Endothelial cell of umbilical vein (primary cell): ENCODE data around the gene GJB2. TPM values are rescaled to one million over a fixed set of nuclear protein-coding genes. Genes with fewer than 3 reads are reported as not detected.

Experiments
- BruUV-seq: library from RNA; stranded (reverse); fragments of 400-500 nt; replicated peaks from 2 replicates; lab custom pipeline; 2021; lab: Mats Ljungman, UMichigan
- CTCF ChIA-PET: fragments of 300-600, 350-600 bp; sonication (Branson Sonifier 250); formaldehyde crosslinking; loops from one replicate; lab custom pipeline; 2021; ENCODE audit warnings: antibody characterized with exemption, inconsistent platforms; lab: Charles Lee
- POLR2A ChIA-PET: fragments of 300-600, 350-600 bp; sonication (Branson Sonifier 250); formaldehyde crosslinking; loops from one replicate; lab custom pipeline; 2021; ENCODE audit warnings: antibody characterized with exemption, inconsistent platforms; lab: Charles Lee
- DNase-seq: peaks from one replicate; pipeline ENCODE4 v3.0.0-alpha.2; 2011; ENCODE audit warnings: low read depth, low spot score
- FAIRE-seq: peaks from 2 replicates; lab custom pipeline; 2011; peaks lifted over from hg19 to GRCh38; lab: Jason Lieb, UNC
- H2AFZ ChIP-seq: 2 replicates; pipeline ENCODE4 v1.6.0; 2012; ENCODE audit warnings: low read depth, low read length, control low read depth, inconsistent platforms
- H3K27ac ChIP-seq: 2 replicates; pipeline ENCODE4 v1.5.1; 2011; ENCODE audit warnings: low read depth, mild to moderate bottlenecking, control low read depth, low read length, moderate library complexity; ENCODE audit not compliant: insufficient read depth
- H3K27me3 ChIP-seq, 2 experiments: 2 replicates each; pipeline versions ENCODE4 v1.6.0 to v1.6.1; 2011; ENCODE audit warnings: low read length in 2 of 2, mixed read lengths in 1 of 2; ENCODE audit not compliant: control insufficient read depth in 2 of 2, insufficient read depth in 2 of 2
- H3K36me3 ChIP-seq, 2 experiments: 2 replicates in 1 of 2; 3 replicates in 1 of 2; pipeline ENCODE4 v1.5.1; 2011; ENCODE audit warnings: low read length in 2 of 2, mild to moderate bottlenecking in 1 of 2, moderate library complexity in 1 of 2; ENCODE audit not compliant: control insufficient read depth in 2 of 2, insufficient read depth in 2 of 2; ENCODE audit errors: extremely low read depth in 1 of 2
- H3K4me1 ChIP-seq: 3 replicates; pipeline ENCODE4 v1.5.1; 2011; ENCODE audit warnings: mild to moderate bottlenecking, low read length; ENCODE audit not compliant: control insufficient read depth, insufficient read depth; ENCODE audit errors: extremely low read depth
- H3K4me2 ChIP-seq: 2 replicates; pipeline ENCODE4 v1.6.1; 2011; ENCODE audit warnings: low read length, control low read depth, mixed read lengths; ENCODE audit not compliant: insufficient read depth
- H3K4me3 ChIP-seq, 3 experiments: fragments of 200-600 bp in 1 of 3; sonication (generic), shearing (Covaris generic) in 1 of 3; replicated peaks in 1 of 3; 2 replicates each; pipeline ENCODE4 v1.5.1; 2011 to 2016; ENCODE audit warnings: control low read depth in 3 of 3, low read length in 3 of 3, mild to moderate bottlenecking in 2 of 3, inconsistent platforms in 1 of 3, low read depth in 1 of 3, moderate library complexity in 1 of 3; ENCODE audit not compliant: insufficient read depth in 1 of 3
- H3K79me2 ChIP-seq: 2 replicates; pipeline ENCODE4 v1.6.0; 2012; ENCODE audit warnings: low read length, inconsistent platforms; ENCODE audit not compliant: control insufficient read depth, insufficient read depth
- H3K9ac ChIP-seq: replicated peaks from 2 replicates; pipeline ENCODE3; 2011; ENCODE audit warnings: low read length, control low read depth; ENCODE audit not compliant: insufficient read depth; ENCODE audit errors: extremely low read depth
- H3K9me1 ChIP-seq: replicated peaks from 3 replicates; pipeline ENCODE4 v1.6.0; 2011; ENCODE audit warnings: mild to moderate bottlenecking, low read length; ENCODE audit not compliant: control insufficient read depth, insufficient read depth; ENCODE audit errors: extremely low read depth
- H3K9me3 ChIP-seq: replicated peaks from 2 replicates; pipeline ENCODE4 v1.5.1; 2012; ENCODE audit warnings: low read length, inconsistent platforms; ENCODE audit not compliant: control insufficient read depth, insufficient read depth
- H4K20me1 ChIP-seq: replicated peaks from 2 replicates; pipeline ENCODE3; 2011; ENCODE audit warnings: mild to moderate bottlenecking, low read length; ENCODE audit not compliant: control insufficient read depth, insufficient read depth; ENCODE audit errors: extremely low read depth
- CTCF ChIP-seq, 2 donors: IDR thresholded peaks; 1 replicate in 1 of 2; 2 replicates in 1 of 2; pipeline ENCODE4 v1.5.1; 2011; ENCODE audit warnings: low read length in 2 of 2, mild to moderate bottlenecking in 2 of 2, moderate library complexity in 2 of 2, control low read depth in 1 of 2, inconsistent platforms in 1 of 2, low read depth in 1 of 2; ENCODE audit not compliant: insufficient read depth in 1 of 2; ENCODE audit errors: extremely low read depth in 1 of 2
- EZH2 ChIP-seq: IDR thresholded peaks from 2 replicates; pipeline ENCODE4 v1.6.1; 2012; ENCODE audit warnings: borderline replicate concordance, low read depth, mild to moderate bottlenecking, moderate library complexity, low read length, inconsistent platforms; ENCODE audit not compliant: severe bottlenecking
- FOS ChIP-seq: IDR thresholded peaks from 2 replicates; pipeline ENCODE4 v1.6.1; 2011; ENCODE audit warnings: mild to moderate bottlenecking, low read length, moderate library complexity, borderline replicate concordance; ENCODE audit not compliant: insufficient read depth
- GATA2 ChIP-seq: IDR thresholded peaks from 2 replicates; pipeline ENCODE4 v1.7.0; 2011; ENCODE audit warnings: low read depth, mild to moderate bottlenecking, moderate library complexity, mixed read lengths, low read length; ENCODE audit not compliant: insufficient read length, insufficient read depth
- JUN ChIP-seq: IDR thresholded peaks from 2 replicates; pipeline ENCODE4 v1.6.1; 2011; ENCODE audit warnings: borderline replicate concordance, low read depth; ENCODE audit not compliant: insufficient read length, insufficient read depth
- MYC ChIP-seq: IDR thresholded peaks from one replicate; pipeline ENCODE4 v1.6.1; 2011; ENCODE audit warnings: mild to moderate bottlenecking, low read depth, low read length
- POLR2A ChIP-seq: IDR thresholded peaks from 2 replicates; pipeline ENCODE4 v1.6.1; 2012; ENCODE audit warnings: low read depth, mild to moderate bottlenecking, control low read depth, low read length
- POLR2AphosphoS5 ChIP-seq: IDR thresholded peaks from 2 replicates; pipeline ENCODE4 v1.6.1; 2012; ENCODE audit warnings: low read depth, mild to moderate bottlenecking, control low read depth, low read length, moderate library complexity; ENCODE audit not compliant: insufficient read depth
- dilution Hi-C: fragments of 300-500 bp; cut with MboI; formaldehyde crosslinking; loops from one replicate; pipeline ENCODE4 v1.15.0; 2019; ENCODE audit warnings: low sequenced_read_pairs; ENCODE audit not compliant: extremely low pct_ligation_motif_present
- intact Hi-C: fragments of 100-400 bp; cut with micrococcal nuclease; formaldehyde crosslinking; loops from one replicate; pipeline ENCODE4 v1.10.0; 2022
- polyA plus RNA-seq, 4 experiments: library from polyadenylated mRNA; depleted of rRNA in 3 of 4; stranded (reverse) in 3 of 4; unstranded in 1 of 4; fragments of >200 nt; gene quantifications; 2 replicates each; pipeline versions ENCODE4 v1.2.1 to v1.2.3, GENCODE V29; 2011 to 2012; ENCODE audit warnings: missing spikeins in 1 of 4
- total RNA-seq: library from RNA; stranded (reverse); gene quantifications from 2 replicates; pipeline ENCODE4 v1.2.3, GENCODE V29; 2021
- TF ChIP-seq, protein P1 (sequence below): IDR thresholded peaks from 2 replicates; pipeline ENCODE4 v1.6.1; 2011; ENCODE audit not compliant: insufficient read depth, insufficient read length

Gene GJB2
- total and polyA plus RNA-seq, 2 donors (not counting 3 experiments of a cell fraction or from before 2014, with no cell fraction given): not detected

DNA sequence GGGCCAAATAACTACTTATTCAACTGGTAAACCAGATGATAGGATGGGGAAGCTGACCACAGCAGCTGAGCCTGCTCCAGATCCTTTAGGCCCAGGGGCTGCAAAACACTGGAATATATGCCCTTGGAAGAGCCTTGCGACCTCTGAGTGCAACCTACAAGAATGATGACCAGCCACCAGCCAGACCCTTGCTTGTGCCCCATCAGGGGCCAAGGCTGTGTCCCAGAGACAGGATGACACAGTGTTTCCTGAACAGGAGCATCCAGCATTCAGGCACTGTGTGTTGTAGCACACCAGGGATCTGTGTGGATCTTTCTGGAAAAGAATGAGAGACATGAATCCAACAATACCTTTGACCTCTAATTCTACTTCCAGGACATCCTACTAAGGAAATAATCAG, 46.4 kb downstream of the GJB2 start:
- POLR2A ChIA-PET: no interaction called here
- no peak overlapping the region for H3K4me2 ChIP-seq
- H4K20me1 ChIP-seq: no peaks in the 10 kb centered on the region
- intact Hi-C loops: no loop called here
- dilution Hi-C loops: no loop called here
- H3K9ac ChIP-seq: no peak overlapping the region
- no peak overlapping the region for H3K27ac ChIP-seq
- CTCF ChIA-PET: interaction anchor here (1.1 kb wide), 1 partner anchor 9 kb away, joined by 3 read pairs; no protein-coding TSS in a partner anchor
- no peaks in the 10 kb centered on the region for H3K9me3 ChIP-seq
- no peaks in the 10 kb centered on the region for H3K4me1 ChIP-seq
- no peak overlapping the region for H2AFZ ChIP-seq
- no peak for DNase-seq
- TF ChIP-seq, protein P1, sequence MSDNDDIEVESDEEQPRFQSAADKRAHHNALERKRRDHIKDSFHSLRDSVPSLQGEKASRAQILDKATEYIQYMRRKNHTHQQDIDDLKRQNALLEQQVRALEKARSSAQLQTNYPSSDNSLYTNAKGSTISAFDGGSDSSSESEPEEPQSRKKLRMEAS: no peak
- TF ChIP-seq CTCF (IDR thresholded peaks at IDR 0.05; ENCODE audit: extremely low read depth in 1 of 2, insufficient read depth in 1 of 2, low read depth in 1 of 2, low read length in 2 of 2) (no peak), EZH2 (no peak), MYC (no peak), FOS (no peak), GATA2 (no peak), POLR2A (no peak), JUN (no peak), POLR2AphosphoS5 (no peak)
- no peak for FAIRE-seq
- BruUV-seq: no TSS peak
- no peaks in the 10 kb centered on the region for H3K36me3 ChIP-seq
- peaks cover 34 to 44% of the 10 kb centered on the region in 2 experiments for H3K27me3 ChIP-seq
- H3K79me2 ChIP-seq: no peaks in the 10 kb centered on the region
- H3K4me3 ChIP-seq: no peak overlapping the region
- H3K9me1 ChIP-seq: no peaks in the 10 kb centered on the region
